ENCODE data around the gene TACC2.
"Not testable (repeated sequence)": the region's sequence is repeated elsewhere in the genome, so short reads cannot be mapped to it uniquely, and the experiment has no call there.

The TACC2 gene

GRCh38 chr10:122096181-122096580, 107.2 kb downstream of the TACC2 start:
- DNase-seq (ENCODE audit: low read depth in 2 of 2): not testable (repeated sequence)

- DNase-seq (ENCODE audit: low read depth in 2 of 2): no peak
Measured at GRCh38 chr10:122096705-122097104, 107.7 kb downstream of the TACC2 start.

- DNase-seq (ENCODE audit: low read depth in 2 of 2): no peak
Measured at GRCh38 chr10:122097935-122098334, 109.0 kb downstream of the TACC2 start.

GRCh38 chr10:122098924-122099323, 110.0 kb downstream of the TACC2 start:
- no peak for DNase-seq (ENCODE audit: low read depth in 2 of 2)

GRCh38 chr10:122099562-122099961, 110.6 kb downstream of the TACC2 start:
- no peak for DNase-seq (ENCODE audit: low read depth in 2 of 2)

GRCh38 chr10:122102146-122102868, 113.3 kb downstream of the TACC2 start:
- no peak for DNase-seq (ENCODE audit: low read depth in 2 of 2)

GRCh38 chr10:122102869-122103525, 114.0 kb downstream of the TACC2 start:
- DNase-seq (ENCODE audit: low read depth in 2 of 2): no peak

GRCh38 chr10:122103592-122103991, 114.6 kb downstream of the TACC2 start:
- no peak for DNase-seq (ENCODE audit: low read depth in 2 of 2)

GRCh38 chr10:122108786-122109185, 119.8 kb downstream of the TACC2 start:
- DNase-seq (ENCODE audit: low read depth in 2 of 2): not testable (repeated sequence)

GRCh38 chr10:122112021-122112616, 123.2 kb downstream of the TACC2 start:
- DNase-seq (ENCODE audit: low read depth in 2 of 2): no peak

- DNase-seq (ENCODE audit: low read depth in 2 of 2): no peak
Measured at GRCh38 chr10:122112625-122113160, 123.7 kb downstream of the TACC2 start.

GRCh38 chr10:122113161-122113944, 124.4 kb downstream of the TACC2 start:
- DNase-seq (ENCODE audit: low read depth in 2 of 2): no peak

- DNase-seq (ENCODE audit: low read depth in 2 of 2): no peak
Measured at GRCh38 chr10:122113945-122114747, 125.2 kb downstream of the TACC2 start.

- DNase-seq (ENCODE audit: low read depth in 2 of 2): no peak
Measured at GRCh38 chr10:122115874-122116273, 126.9 kb downstream of the TACC2 start.

GRCh38 chr10:122116331-122116730, 127.4 kb downstream of the TACC2 start:
- no peak for DNase-seq (ENCODE audit: low read depth in 2 of 2)

GRCh38 chr10:122117475-122117874, 128.5 kb downstream of the TACC2 start:
- DNase-seq (ENCODE audit: low read depth in 2 of 2): no peak

- no peak for DNase-seq (ENCODE audit: low read depth in 2 of 2)
Measured at GRCh38 chr10:122120008-122120744, 131.2 kb downstream of the TACC2 start.

GRCh38 chr10:122121059-122121458, 132.1 kb downstream of the TACC2 start:
- DNase-seq (ENCODE audit: low read depth in 2 of 2): no peak

GRCh38 chr10:122122493-122122892, 133.5 kb downstream of the TACC2 start:
- DNase-seq (ENCODE audit: low read depth in 2 of 2): no peak

- DNase-seq (ENCODE audit: low read depth in 2 of 2): no peak
Measured at GRCh38 chr10:122123186-122123585, 134.2 kb downstream of the TACC2 start.

Data from stimulated activated CD8-positive, alpha-beta memory T cell treated with anti-CD3 and anti-CD28 coated beads, Interleukin-7, amount 100 ng/mL, for 4 hours (primary cell).